SK-N-SH (cell line): ENCODE results near the gene ECEL1. TPM values are rescaled to one million over a fixed set of nuclear protein-coding genes. Genes with fewer than 3 reads are reported as not detected.

ENCODE experiments used
- CTCF ChIA-PET: fragments of 300-600, 350-600 bp; formaldehyde crosslinking; extraction: SDS; loops from one replicate; lab custom pipeline; 2021; lab: Yijun Ruan, JAX
- POLR2A ChIA-PET: fragments of 350-600 bp; sonication (Branson Sonifier 250); formaldehyde crosslinking; extraction: SDS; loops from one replicate; lab custom pipeline; 2020; ENCODE audit warnings: antibody characterized with exemption, inconsistent platforms; lab: Yijun Ruan, JAX
- DNase-seq: peaks from one replicate; pipeline ENCODE4 v3.0.0; 2012
- H2AFZ ChIP-seq: fragments of 200-600 bp; sonication (generic); 2 replicates; pipeline ENCODE4 v1.8.1; 2016; ENCODE audit warnings: antibody characterized with exemption, mild to moderate bottlenecking, low read depth
- H3F3A ChIP-seq: fragments of 200-600 bp; sonication (generic); replicated peaks from 2 replicates; pipeline ENCODE3; 2016; ENCODE audit warnings: antibody characterized with exemption, mild to moderate bottlenecking; ENCODE audit not compliant: insufficient read depth
- H3K27ac ChIP-seq, 2 experiments: fragments of 200-500 bp in 1 of 2; fragments of 200-600 bp in 1 of 2; sonication (Bioruptor generic) in 1 of 2; sonication (generic), shearing (Covaris generic) in 1 of 2; 2 replicates each; pipeline versions ENCODE4 v1.5.1 to v1.6.1; 2014 to 2016; ENCODE audit warnings: low read depth in 2 of 2, inconsistent platforms in 1 of 2, low read length in 1 of 2, mild to moderate bottlenecking in 1 of 2, mixed read lengths in 1 of 2
- H3K27me3 ChIP-seq: fragments of 200-600 bp; sonication (generic), shearing (Covaris generic); 2 replicates; pipeline ENCODE4 v1.6.1; 2016; ENCODE audit warnings: mixed run types; ENCODE audit not compliant: insufficient read depth
- H3K36me3 ChIP-seq, 2 experiments: fragments of 200-500 bp in 1 of 2; fragments of 200-600 bp in 1 of 2; sonication (Bioruptor generic) in 1 of 2; sonication (generic) in 1 of 2; replicated peaks in 1 of 2; 2 replicates each; pipeline versions ENCODE3 to v1.5.1; 2014 to 2016; ENCODE audit warnings: low read length in 1 of 2, mild to moderate bottlenecking in 1 of 2; ENCODE audit not compliant: insufficient read depth in 2 of 2, control insufficient read depth in 1 of 2
- H3K4me1 ChIP-seq, 2 experiments: fragments of 200-500 bp in 1 of 2; fragments of 200-600 bp in 1 of 2; sonication (Bioruptor generic) in 1 of 2; sonication (generic), shearing (Covaris generic) in 1 of 2; 2 replicates each; pipeline versions ENCODE4 v1.5.1 to v1.6.1; 2014 to 2016; ENCODE audit warnings: low read depth in 1 of 2, low read length in 1 of 2, mixed run types in 1 of 2; ENCODE audit not compliant: insufficient read depth in 2 of 2, control insufficient read depth in 1 of 2
- H3K4me2 ChIP-seq: fragments of 200-600 bp; sonication (generic), shearing (Covaris generic); 2 replicates; pipeline ENCODE4 v1.6.1; 2017; ENCODE audit warnings: mixed run types
- H3K4me3 ChIP-seq, 2 experiments: fragments of 200-500 bp in 1 of 2; fragments of 200-600 bp in 1 of 2; sonication (Bioruptor generic) in 1 of 2; sonication (generic), shearing (Covaris generic) in 1 of 2; 2 replicates each; pipeline versions ENCODE4 v1.5.1 to v1.8.1; 2014 to 2016; ENCODE audit warnings: low read depth in 2 of 2, inconsistent platforms in 1 of 2, low read length in 1 of 2, mild to moderate bottlenecking in 1 of 2, mixed read lengths in 1 of 2, moderate library complexity in 1 of 2
- H3K79me2 ChIP-seq: fragments of 200-600 bp; sonication (generic); 2 replicates; pipeline ENCODE4 v1.8.1; 2017; ENCODE audit warnings: mild to moderate bottlenecking; ENCODE audit not compliant: insufficient read depth
- H3K9ac ChIP-seq: fragments of 200-600 bp; sonication (generic); 2 replicates; pipeline ENCODE4 v1.6.1; 2017; ENCODE audit warnings: mixed run types
- H3K9me2 ChIP-seq: fragments of 200-600 bp; sonication (generic); 2 replicates; pipeline ENCODE4 v1.6.1; 2017; ENCODE audit warnings: mixed run types
- H3K9me3 ChIP-seq: fragments of 200-600 bp; sonication (generic); 2 replicates; pipeline ENCODE4 v1.6.1; 2017; ENCODE audit warnings: mixed run types, mild to moderate bottlenecking, moderate library complexity
- H4K20me1 ChIP-seq: fragments of 200-600 bp; sonication (generic); 2 replicates; pipeline ENCODE4 v1.6.1; 2017; ENCODE audit warnings: mild to moderate bottlenecking, mixed run types; ENCODE audit not compliant: insufficient read depth
- ELF1 ChIP-seq: IDR thresholded peaks from 2 replicates; pipeline ENCODE4 v1.4.0; 2012
- EZH2phosphoT487 ChIP-seq: fragments of 200-600 bp; sonication (generic); IDR thresholded peaks from 2 replicates; pipeline ENCODE4 v1.6.1; 2017; ENCODE audit warnings: low read depth, mixed run types, mild to moderate bottlenecking, antibody characterized with exemption, moderate library complexity, borderline replicate concordance
- FOSL2 ChIP-seq: IDR thresholded peaks from 2 replicates; pipeline ENCODE4 v1.4.0; 2012; ENCODE audit warnings: low read depth, mild to moderate bottlenecking, moderate library complexity, borderline replicate concordance
- FOXJ3 ChIP-seq: sonication (generic); formaldehyde crosslinking; IDR thresholded peaks from 2 replicates; pipeline ENCODE4 v1.5.1; 2020; ENCODE audit warnings: mild to moderate bottlenecking, missing genetic modification reagents
- FOXM1 ChIP-seq: IDR thresholded peaks from 2 replicates; pipeline ENCODE4 v1.4.0; 2012; ENCODE audit warnings: low read depth, mild to moderate bottlenecking
- GABPA ChIP-seq: IDR thresholded peaks from 2 replicates; pipeline ENCODE4 v1.4.0; 2012; ENCODE audit warnings: low read depth, mild to moderate bottlenecking
- JUND ChIP-seq: IDR thresholded peaks from 2 replicates; pipeline ENCODE4 v1.4.0; 2012
- MEF2A ChIP-seq: IDR thresholded peaks from 2 replicates; pipeline ENCODE4 v1.4.0; 2012; ENCODE audit warnings: low read depth, borderline replicate concordance
- NFIC ChIP-seq: IDR thresholded peaks from 2 replicates; pipeline ENCODE4 v1.4.0; 2012; ENCODE audit warnings: borderline replicate concordance
- NRF1 ChIP-seq: IDR thresholded peaks from 2 replicates; pipeline ENCODE4 v1.6.1; 2012; ENCODE audit warnings: low read depth, mild to moderate bottlenecking, low read length
- RAD21 ChIP-seq: IDR thresholded peaks from 2 replicates; pipeline ENCODE4 v1.6.1; 2012; ENCODE audit warnings: mild to moderate bottlenecking, low read length
- RXRA ChIP-seq: IDR thresholded peaks from 2 replicates; pipeline ENCODE4 v1.4.0; 2012; ENCODE audit warnings: low read depth, mild to moderate bottlenecking, borderline replicate concordance
- TAF1 ChIP-seq: IDR thresholded peaks from 2 replicates; pipeline ENCODE4 v1.6.1; 2012; ENCODE audit warnings: low read depth, mild to moderate bottlenecking, low read length, moderate library complexity, borderline replicate concordance
- TEAD4 ChIP-seq: IDR thresholded peaks from 2 replicates; pipeline ENCODE4 v1.4.0; 2012; ENCODE audit warnings: mild to moderate bottlenecking, borderline replicate concordance; ENCODE audit not compliant: insufficient read depth
- WGBS: methylation state at CpG from one replicate; pipeline ENCODE4 v1.1.6; 2017; ENCODE audit warnings: low lambda C conversion rate; 5-methylcytosine and 5-hydroxymethylcytosine counted together
- polyA plus RNA-seq, 3 experiments: library from polyadenylated mRNA; depleted of rRNA; stranded (reverse); fragments of >200 nt; gene quantifications; 2 replicates each; pipeline ENCODE4 v1.2.3, GENCODE V29; 2012
- TF ChIP-seq, protein P1 (sequence below): IDR thresholded peaks from 2 replicates; pipeline ENCODE4 v1.6.1; 2012; ENCODE audit warnings: mild to moderate bottlenecking, low read depth, low read length, moderate library complexity
- TF ChIP-seq, protein P2 (sequence below): IDR thresholded peaks from 2 replicates; pipeline ENCODE4 v1.4.0; 2012; ENCODE audit warnings: low read depth, borderline replicate concordance
- TF ChIP-seq, protein P3 (sequence below): fragments of 150-350 bp; IDR thresholded peaks from 2 replicates; pipeline ENCODE4 v1.6.1; 2017; ENCODE audit warnings: antibody characterized with exemption, low read length, low read depth, borderline replicate concordance
- TF ChIP-seq, protein P4 (sequence below): fragments of 200-600 bp; sonication (generic); IDR thresholded peaks from 2 replicates; pipeline ENCODE4 v1.6.1; 2017; ENCODE audit warnings: antibody characterized with exemption, mild to moderate bottlenecking, moderate library complexity

ECEL1 gene
- polyA plus RNA-seq, 1 of the 3 experiments (the other 2 are of a cell fraction), result not detected

DNA sequence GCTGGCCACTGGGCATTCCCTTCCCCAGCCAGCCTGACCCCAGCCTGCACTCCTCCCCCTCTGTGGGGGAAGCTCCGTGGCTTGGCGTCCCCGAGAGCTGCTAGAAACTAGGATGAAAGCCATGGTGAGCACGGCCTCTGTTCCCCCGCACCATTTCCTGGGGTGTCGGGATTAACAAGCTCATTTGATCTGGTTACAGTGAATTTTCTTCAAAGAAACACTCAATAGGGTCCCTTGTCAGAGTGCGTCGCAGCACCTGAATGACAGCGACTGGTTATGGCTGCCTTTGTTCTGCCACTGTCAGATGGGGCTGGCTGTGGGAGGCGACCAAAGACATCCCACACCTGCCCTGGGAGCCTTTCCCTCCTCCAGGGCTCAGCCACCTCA, 39.3 kb downstream of the ECEL1 start (continued):
- TF ChIP-seq, protein P1, sequence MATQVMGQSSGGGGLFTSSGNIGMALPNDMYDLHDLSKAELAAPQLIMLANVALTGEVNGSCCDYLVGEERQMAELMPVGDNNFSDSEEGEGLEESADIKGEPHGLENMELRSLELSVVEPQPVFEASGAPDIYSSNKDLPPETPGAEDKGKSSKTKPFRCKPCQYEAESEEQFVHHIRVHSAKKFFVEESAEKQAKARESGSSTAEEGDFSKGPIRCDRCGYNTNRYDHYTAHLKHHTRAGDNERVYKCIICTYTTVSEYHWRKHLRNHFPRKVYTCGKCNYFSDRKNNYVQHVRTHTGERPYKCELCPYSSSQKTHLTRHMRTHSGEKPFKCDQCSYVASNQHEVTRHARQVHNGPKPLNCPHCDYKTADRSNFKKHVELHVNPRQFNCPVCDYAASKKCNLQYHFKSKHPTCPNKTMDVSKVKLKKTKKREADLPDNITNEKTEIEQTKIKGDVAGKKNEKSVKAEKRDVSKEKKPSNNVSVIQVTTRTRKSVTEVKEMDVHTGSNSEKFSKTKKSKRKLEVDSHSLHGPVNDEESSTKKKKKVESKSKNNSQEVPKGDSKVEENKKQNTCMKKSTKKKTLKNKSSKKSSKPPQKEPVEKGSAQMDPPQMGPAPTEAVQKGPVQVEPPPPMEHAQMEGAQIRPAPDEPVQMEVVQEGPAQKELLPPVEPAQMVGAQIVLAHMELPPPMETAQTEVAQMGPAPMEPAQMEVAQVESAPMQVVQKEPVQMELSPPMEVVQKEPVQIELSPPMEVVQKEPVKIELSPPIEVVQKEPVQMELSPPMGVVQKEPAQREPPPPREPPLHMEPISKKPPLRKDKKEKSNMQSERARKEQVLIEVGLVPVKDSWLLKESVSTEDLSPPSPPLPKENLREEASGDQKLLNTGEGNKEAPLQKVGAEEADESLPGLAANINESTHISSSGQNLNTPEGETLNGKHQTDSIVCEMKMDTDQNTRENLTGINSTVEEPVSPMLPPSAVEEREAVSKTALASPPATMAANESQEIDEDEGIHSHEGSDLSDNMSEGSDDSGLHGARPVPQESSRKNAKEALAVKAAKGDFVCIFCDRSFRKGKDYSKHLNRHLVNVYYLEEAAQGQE, result no peak
- TF ChIP-seq, all 33 proteins: peak for 0

DNA sequence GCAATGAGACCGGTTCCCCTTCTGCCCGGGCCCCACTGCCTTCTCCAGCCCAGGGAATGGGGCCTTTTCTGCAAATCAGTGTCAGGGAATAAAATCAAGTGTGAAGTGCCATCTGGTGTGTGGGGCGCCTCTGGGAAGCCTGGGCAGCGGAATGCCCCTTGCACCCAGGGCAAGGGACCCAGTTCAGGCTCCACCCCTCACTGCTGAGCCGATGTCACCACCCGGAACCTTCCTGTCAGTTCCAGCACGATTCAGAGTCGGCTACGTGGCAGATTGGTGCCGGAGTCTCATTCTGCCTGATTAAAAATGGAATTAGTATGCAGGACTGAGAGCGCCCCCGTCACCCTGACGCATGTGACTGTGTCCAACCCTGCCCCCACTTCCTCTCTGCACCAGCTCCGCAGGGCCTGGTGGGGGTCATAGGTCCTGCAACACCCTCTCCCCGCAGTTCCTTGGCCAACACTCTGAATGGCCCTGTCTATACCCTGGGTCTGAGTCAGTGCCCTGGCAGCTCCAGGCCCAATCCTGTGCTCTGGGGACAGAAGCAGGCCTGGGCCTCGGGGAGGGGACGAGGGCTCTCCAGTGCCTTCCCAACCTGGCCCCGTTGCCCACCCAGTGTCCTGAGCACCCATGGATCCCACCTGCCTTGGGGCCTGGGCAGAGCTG, 39.9 kb downstream of the ECEL1 start:
- no peak overlapping the region for H3K4me2 ChIP-seq
- WGBS, result 86% methylated on average over 5 of the region's 18 CpGs
- TF ChIP-seq TAF1 (no peak), NRF1 (no peak), RAD21 (no peak), RXRA (no peak), GABPA (no peak), NFIC (no peak), ELF1 (no peak), FOSL2 (no peak), MEF2A (no peak), EZH2phosphoT487 (no peak), TEAD4 (no peak), JUND (no peak), FOXJ3 (CRISPR knock-in tag) (no peak), FOXM1 (no peak)
- TF ChIP-seq, protein P1, result no peak
- TF ChIP-seq, protein P2, sequence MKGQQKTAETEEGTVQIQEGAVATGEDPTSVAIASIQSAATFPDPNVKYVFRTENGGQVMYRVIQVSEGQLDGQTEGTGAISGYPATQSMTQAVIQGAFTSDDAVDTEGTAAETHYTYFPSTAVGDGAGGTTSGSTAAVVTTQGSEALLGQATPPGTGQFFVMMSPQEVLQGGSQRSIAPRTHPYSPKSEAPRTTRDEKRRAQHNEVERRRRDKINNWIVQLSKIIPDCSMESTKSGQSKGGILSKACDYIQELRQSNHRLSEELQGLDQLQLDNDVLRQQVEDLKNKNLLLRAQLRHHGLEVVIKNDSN, result no peak
- TF ChIP-seq, protein P3, sequence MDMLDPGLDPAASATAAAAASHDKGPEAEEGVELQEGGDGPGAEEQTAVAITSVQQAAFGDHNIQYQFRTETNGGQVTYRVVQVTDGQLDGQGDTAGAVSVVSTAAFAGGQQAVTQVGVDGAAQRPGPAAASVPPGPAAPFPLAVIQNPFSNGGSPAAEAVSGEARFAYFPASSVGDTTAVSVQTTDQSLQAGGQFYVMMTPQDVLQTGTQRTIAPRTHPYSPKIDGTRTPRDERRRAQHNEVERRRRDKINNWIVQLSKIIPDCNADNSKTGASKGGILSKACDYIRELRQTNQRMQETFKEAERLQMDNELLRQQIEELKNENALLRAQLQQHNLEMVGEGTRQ, result no peak
- TF ChIP-seq, protein P4, sequence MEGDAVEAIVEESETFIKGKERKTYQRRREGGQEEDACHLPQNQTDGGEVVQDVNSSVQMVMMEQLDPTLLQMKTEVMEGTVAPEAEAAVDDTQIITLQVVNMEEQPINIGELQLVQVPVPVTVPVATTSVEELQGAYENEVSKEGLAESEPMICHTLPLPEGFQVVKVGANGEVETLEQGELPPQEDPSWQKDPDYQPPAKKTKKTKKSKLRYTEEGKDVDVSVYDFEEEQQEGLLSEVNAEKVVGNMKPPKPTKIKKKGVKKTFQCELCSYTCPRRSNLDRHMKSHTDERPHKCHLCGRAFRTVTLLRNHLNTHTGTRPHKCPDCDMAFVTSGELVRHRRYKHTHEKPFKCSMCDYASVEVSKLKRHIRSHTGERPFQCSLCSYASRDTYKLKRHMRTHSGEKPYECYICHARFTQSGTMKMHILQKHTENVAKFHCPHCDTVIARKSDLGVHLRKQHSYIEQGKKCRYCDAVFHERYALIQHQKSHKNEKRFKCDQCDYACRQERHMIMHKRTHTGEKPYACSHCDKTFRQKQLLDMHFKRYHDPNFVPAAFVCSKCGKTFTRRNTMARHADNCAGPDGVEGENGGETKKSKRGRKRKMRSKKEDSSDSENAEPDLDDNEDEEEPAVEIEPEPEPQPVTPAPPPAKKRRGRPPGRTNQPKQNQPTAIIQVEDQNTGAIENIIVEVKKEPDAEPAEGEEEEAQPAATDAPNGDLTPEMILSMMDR, result no peak
- TF ChIP-seq, all 33 proteins: peak for 0
- Histone ChIP-seq H4K20me1 (no peaks in the 10 kb centered on the region), H3K9me2 (no peaks in the 10 kb centered on the region), H3K9me3 (no peaks in the 10 kb centered on the region), H3K27me3 (no peaks in the 10 kb centered on the region), H3K9ac (no peak overlapping the region), H3K36me3 (no peaks in the 10 kb centered on the region), H3K79me2 (no peaks in the 10 kb centered on the region), H3K4me3 (no peak overlapping the region), H3K4me1 (no peaks in the 10 kb centered on the region; a peak in 1 of 4 replicates), H3K27ac (no peak overlapping the region), H3F3A (no peaks in the 10 kb centered on the region), H2AFZ (no peak overlapping the region)
- POLR2A ChIA-PET, result no interaction called here
- DNase-seq, result peak; percentile 22
- CTCF ChIA-PET, result interaction anchor here (0.7 to 10.0 kb wide), 9 partner anchors 15 to 99 kb away, joined by 3 to 196 read pairs (median 5); partner anchors contain the start of genes CHRND and PRSS56
